Measurements from ENCODE around the gene C3orf18.

C3orf18 gene

DNA sequence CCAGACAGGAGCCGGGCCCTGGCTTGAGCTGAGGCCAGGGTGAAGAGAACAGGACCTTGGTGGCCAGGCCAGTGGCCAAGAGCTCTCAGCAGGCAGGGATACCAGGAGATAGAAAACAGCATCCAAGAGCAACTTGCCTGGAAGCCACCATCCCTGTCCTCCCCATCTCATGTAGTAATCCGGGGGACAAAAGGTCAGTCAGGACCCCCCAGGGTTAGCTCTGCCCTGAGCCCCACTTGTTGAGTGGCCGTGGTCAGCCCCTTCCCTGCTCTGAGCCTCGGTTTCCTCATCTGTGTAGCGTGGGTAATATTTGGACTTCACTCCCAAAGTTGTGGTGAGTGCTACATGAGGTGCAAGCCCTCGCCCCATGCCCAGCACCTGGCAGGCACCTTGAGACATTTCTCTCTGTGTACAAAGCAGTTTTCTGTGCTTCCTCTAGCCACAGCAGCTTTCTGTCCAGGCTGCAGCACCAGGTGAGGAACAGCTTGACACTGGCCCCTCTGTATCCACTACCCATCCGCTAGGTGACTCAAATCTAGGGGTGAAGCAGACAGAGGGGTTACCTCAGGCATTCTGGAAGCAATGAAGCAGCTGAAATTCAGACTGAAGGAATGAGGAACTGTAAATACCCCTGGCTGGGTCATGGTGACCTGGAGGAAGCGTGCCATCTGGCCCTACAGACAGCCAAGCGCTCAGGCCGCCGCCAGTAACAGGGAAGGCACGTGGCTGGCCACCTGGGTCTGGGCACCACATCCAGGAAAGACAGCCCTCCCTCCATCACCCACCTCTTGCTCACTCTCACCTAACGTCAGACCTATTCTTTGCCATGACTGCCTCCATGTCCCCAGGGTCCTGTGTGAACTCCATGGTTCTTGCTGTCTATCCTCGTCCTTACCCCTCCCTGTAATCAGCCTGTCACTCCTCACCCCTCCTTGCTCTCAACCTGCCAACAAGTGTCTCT lies 37.4 kb upstream of the C3orf18 start:
- in situ Hi-C loops (cut with HindIII; ENCODE audit: low sequenced_read_pairs): loop anchor here (5.0 to 25.0 kb wide), 3 partner anchors 178 to 1057 kb away; partner anchors contain the start of genes RBM15B and TEX264

- in situ Hi-C loops (cut with HindIII; ENCODE audit: low sequenced_read_pairs): loop anchor here (25.0 kb wide), 1 partner anchor 1058 kb away; the partner anchor contains the start of gene TEX264
Measured at GRCh38 chr3:50604110-50604621, 36.6 kb upstream of the C3orf18 start.

- in situ Hi-C loops (cut with HindIII; ENCODE audit: low sequenced_read_pairs): loop anchor here (25.0 kb wide), 1 partner anchor 1059 kb away; the partner anchor contains the start of gene TEX264
Measured at GRCh38 chr3:50603261-50604109, 35.9 kb upstream of the C3orf18 start.

GRCh38 chr3:50602595-50603191 lies 35.1 kb upstream of the C3orf18 start:
- in situ Hi-C loops (cut with HindIII; ENCODE audit: low sequenced_read_pairs): loop anchor here (25.0 kb wide), 1 partner anchor 1060 kb away; the partner anchor contains the start of gene TEX264

GRCh38 chr3:50600841-50601591 lies 33.5 kb upstream of the C3orf18 start:
- in situ Hi-C loops (cut with HindIII; ENCODE audit: low sequenced_read_pairs): loop anchor here (25.0 kb wide), 1 partner anchor 1061 kb away; the partner anchor contains the start of gene TEX264

- in situ Hi-C loops (cut with HindIII; ENCODE audit: low sequenced_read_pairs): loop anchor here (25.0 kb wide), 1 partner anchor 1062 kb away; the partner anchor contains the start of gene TEX264
Measured at GRCh38 chr3:50600141-50600753, 32.7 kb upstream of the C3orf18 start.

- in situ Hi-C loops (cut with HindIII; ENCODE audit: low sequenced_read_pairs): loop anchor here (25.0 kb wide), 1 partner anchor 1063 kb away; the partner anchor contains the start of gene TEX264
Measured at GRCh38 chr3:50599716-50600118, 32.2 kb upstream of the C3orf18 start.

DNA sequence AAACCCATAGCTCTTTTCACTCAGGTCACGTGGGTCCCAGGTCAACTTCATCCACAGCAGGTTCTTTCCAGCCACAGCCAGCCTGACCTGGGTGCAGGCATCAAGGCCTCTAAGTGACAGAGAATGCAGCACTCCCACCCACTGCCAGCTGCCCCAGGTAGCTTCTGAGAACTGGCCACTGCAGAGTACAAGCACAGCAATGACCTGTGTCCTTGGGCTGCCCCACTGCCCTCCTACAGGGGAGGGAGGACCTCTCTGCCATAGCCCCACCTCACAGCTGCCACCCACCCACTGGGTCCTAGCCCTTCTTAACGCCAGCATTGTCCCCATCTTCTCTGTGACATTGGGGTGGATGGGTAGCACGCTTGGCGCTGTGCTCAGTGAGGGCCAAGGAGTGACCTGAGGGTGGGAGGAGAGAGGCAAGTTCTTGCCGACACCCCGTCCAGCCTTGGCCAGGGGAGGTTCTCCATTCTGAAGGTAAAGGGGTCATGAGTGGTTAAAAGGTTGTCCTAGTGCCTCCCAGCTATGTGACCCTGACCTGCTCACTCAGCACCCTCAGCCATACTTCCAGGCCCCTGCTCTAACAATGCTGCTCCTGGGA lies 31.7 kb upstream of the C3orf18 start:
- in situ Hi-C loops (cut with HindIII; ENCODE audit: low sequenced_read_pairs): no loop called here

DNA sequence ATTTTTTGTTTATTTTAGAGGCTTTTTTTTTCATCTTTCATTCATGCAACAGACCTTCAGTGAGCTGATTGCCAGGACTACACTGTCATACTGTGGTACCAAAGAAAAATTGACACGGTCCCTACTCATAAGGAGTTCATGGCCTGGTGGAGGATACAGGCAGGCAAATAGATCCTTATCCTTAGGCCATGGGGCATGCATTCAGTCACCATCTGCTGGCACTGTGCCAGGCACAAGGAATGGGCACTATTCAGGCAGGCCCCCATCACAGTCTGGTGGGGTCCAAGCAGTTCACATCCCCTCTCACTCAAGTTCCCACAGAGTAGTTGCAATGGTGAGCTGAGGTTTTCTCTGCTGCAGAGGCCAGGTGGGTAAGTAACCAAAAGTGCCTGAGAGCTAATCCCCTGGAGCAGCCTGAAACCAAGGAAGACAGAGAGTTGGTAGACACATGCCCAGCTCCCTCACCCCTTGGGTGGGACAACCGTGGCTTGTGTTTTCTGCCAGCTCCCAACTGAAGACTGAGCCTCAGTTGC lies 26.8 kb upstream of the C3orf18 start:
- in situ Hi-C loops (cut with HindIII; ENCODE audit: low sequenced_read_pairs): no loop called here

DNA sequence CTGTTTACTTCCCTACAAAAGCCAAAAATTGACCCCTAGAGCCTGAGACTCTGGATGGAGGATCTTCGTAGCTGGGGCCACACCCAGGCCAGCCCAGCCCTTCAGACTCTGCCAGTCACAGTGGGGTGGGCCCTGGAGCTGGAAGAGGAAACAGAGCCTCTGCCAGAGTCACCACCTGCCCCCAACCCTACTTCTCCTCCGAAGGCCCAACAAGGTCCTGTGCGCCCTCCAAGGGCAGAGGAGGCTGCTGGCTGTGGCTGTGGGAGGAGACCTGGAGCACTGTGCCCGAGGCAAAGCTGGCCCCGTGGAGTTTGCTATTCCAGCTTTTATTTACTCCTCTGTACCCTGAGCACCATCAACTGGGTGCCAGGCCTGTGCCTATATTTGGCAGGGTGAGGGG lies 25.0 kb upstream of the C3orf18 start:
- in situ Hi-C loops (cut with HindIII; ENCODE audit: low sequenced_read_pairs): no loop called here

DNA sequence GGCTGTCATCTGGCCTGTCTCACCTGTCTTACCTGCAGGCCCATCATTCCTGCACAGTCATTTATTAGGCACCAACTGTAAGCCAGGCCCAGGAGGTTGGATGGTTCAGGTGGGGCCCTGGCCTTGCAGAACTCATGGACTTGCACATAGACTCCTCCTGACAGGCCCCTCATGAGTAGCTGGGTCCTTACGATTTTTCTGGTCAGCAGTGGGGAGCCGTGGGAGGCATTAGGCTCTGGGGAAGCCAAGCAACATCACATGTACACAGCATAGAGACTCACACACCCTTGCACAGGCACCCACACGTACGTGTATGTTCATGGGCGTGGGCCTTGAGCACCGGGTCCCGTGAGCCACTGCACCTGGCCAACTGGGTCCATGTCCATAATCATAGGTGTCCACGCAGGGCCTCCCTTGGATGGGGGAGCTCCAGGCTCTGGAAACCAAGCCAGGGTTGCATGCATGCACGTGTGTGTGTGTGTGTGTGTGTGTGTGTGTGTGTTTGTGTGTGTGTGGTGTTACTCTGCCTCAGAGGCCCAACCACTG lies 23.7 kb upstream of the C3orf18 start:
- in situ Hi-C loops (cut with HindIII; ENCODE audit: low sequenced_read_pairs): no loop called here

GRCh38 chr3:50588759-50589433 lies 21.3 kb upstream of the C3orf18 start:
- in situ Hi-C loops (cut with HindIII; ENCODE audit: low sequenced_read_pairs): no loop called here

DNA sequence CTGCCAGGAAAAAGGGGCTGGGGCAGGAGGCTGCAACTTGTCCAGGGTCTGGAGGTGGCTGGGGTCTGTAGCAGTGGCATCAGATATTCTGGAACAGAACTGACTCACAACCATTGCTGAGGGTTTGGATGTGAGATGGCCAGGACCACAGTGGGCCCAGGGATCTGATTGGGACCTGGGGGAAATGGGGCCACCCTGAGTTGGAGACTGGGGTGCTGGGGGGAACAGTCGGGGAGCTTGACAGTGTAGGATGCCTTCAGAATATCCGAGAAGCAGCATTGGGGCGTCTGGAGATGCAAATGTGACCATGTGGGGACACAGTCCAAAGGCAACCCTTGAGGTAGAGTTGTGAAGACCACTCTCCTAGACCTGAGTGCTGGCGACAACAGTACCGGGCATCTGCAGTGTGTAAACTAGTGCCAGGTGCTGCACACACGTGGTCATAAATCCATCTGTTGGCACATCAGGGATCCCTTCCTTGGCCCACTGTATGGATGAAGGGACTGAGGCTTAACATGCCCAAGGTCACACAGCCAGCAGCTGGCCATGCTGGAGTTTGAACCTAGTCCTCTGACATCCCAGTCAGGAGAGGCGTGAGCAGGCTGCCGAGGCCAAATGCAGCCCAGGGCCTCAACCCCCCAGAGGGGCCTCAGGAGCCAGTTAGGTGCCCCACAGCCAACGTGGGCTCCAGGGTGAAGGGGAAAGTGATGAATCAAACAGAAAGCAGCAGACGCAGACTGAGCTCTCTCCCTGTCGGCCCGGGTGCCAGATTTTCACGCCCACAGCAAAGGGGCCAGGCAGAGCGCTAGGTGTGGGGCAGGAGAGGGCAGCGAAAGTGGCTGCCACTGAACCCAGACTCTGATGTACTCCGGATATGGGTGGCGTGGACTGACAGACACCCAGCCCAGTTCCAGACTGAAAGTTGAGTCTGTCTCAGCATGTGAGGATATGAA lies 20.5 kb upstream of the C3orf18 start:
- in situ Hi-C loops (cut with HindIII; ENCODE audit: low sequenced_read_pairs): no loop called here

- in situ Hi-C loops (cut with HindIII; ENCODE audit: low sequenced_read_pairs): no loop called here
Measured at GRCh38 chr3:50587373-50587772, 19.8 kb upstream of the C3orf18 start.

- in situ Hi-C loops (cut with HindIII; ENCODE audit: low sequenced_read_pairs): no loop called here
Measured at GRCh38 chr3:50586763-50587070, 19.2 kb upstream of the C3orf18 start.

- in situ Hi-C loops (cut with HindIII; ENCODE audit: low sequenced_read_pairs): no loop called here
Measured at GRCh38 chr3:50585919-50586762, 18.6 kb upstream of the C3orf18 start.
